Pons (tissue), 1 donor: ENCODE measurements around the gene AGAP9.

Source experiments
- DNase-seq: peaks from one replicate; pipeline ENCODE4 v3.0.0-alpha.2; 2016; ENCODE audit warnings: low spot score

Gene AGAP9

DNA sequence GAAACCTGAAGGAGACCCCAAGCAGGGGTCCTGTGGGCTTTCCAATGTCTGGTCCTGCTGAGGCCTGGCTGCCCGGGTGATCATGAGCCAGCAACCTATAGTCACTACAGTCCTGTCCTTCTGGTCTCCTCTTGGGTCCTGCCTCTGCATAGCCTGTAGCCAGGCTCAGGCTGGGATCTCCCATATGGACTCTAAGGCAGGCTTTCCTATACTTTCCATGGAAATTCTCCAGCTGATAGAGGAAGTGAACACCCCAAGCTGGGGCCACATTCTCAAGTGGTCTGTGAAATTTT, 66.0 kb downstream of the AGAP9 start:
- no peak for DNase-seq

DNA sequence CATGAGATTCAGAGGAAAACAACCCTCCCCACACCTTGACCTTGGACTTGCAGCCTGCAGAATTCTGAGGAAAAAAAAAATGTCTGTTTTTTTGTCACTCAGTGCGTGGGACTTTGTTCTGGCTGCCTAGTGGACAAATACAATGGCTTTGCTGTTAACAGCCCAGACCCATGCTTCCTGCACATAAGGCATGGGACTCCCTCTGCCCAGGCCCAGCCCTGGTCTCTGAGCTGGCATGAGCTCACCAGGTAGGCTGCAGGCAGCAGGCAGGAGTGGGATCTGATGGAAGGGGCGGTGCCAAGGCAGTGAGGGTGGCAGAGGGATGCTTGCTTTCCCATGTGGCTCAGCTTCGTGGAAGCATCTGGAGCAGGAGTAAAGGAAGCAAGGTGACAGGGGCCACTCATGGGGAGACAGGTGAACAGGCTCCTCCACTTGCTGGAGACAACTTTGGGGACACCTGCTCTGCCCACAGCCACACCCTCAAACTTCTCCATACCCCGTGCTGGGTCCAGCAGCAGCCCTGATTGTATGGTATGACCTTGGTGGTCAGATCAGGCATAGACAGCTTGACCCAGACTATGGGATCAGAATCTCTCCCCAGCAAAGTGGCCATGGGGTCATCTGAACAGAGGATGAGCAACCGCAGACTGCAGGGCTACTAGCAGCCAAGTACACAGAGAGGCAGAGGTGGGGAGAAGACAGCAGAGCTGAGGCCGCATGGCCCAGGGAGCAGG, 66.5 kb downstream of the AGAP9 start:
- peak; percentile 62 for DNase-seq

DNA sequence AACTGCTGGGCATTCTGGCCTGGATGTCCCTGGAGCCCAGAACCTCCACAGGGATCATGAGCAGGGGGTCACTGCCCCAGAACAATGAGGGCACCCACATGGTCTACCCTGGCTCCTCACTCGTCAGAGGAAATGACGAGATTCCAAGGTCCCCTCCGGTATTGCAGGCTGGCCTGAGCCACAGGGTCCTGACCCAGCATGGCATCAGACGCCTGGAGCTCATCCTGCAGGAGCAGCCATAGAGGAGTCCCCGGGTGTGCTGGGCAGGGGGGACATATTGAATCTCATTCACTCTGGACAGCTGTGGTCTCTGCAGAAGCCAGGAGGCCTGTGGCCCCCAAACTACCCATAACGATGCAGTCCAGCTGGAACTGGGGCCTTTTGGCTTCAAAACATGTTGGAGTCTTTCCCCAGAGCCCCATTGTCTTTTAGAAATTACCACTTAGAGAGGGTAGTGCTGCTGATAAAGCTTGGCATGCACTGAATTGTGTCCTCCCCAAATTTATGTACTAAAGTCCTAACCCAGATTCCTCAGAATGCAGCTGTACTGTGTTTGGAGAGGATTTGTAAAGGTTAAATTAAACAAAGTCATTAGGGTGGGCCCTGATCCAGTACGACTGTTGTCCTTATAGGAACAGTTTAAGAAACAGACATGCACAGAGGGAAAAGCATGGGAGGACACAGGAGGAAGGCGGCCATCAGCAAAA, 67.2 kb downstream of the AGAP9 start:
- DNase-seq, result no peak

DNA sequence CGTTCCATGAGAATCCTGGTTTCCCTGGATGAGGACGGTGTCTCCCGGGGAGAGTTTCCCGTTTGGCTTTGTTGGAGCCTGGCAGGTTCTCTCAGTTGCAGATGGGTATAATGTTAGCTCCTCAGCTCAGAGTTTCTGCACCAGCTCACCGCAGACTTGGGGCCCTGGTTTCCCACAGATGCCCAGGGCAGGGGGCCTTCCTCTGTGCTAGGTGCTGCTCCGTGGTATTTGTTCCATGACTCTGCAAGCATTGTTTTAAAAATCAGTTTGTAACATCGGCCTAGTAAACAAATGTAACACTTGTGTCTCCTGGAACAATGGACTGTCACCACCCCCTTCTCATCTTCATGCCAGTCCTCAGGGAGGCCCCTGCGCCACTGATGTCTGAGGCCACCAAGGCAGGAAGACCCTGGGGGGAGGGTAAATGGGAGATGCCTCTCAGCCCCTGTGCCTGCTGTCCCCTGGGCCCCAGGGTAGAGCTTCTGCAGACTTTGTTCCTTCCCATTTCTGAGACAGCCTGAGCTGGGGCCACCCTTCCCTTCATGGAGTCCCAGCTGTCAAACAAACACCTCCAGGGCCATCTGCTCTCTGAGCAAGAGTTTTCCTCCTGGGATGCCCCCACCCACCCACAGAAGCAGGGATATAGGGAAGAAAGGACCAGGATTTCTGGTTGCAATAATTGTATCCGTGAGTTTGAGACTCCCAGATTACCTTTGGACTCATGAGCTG, 67.9 kb downstream of the AGAP9 start:
- peak; percentile 3 for DNase-seq

DNA sequence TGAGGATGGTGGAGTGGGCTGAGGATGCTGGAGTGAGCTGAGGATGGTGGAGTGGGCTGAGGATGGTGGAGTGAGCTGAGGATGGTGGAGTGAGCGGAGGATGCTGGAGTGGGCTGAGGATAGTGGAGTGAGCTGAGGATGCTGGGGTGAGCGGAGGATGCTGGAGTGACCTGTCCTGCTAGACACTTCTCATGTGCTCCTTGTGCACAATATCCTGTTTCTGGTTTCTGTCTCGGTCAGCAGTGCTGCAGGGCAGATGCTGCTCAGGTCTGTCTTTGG, 68.7 kb downstream of the AGAP9 start:
- DNase-seq, result no peak

DNA sequence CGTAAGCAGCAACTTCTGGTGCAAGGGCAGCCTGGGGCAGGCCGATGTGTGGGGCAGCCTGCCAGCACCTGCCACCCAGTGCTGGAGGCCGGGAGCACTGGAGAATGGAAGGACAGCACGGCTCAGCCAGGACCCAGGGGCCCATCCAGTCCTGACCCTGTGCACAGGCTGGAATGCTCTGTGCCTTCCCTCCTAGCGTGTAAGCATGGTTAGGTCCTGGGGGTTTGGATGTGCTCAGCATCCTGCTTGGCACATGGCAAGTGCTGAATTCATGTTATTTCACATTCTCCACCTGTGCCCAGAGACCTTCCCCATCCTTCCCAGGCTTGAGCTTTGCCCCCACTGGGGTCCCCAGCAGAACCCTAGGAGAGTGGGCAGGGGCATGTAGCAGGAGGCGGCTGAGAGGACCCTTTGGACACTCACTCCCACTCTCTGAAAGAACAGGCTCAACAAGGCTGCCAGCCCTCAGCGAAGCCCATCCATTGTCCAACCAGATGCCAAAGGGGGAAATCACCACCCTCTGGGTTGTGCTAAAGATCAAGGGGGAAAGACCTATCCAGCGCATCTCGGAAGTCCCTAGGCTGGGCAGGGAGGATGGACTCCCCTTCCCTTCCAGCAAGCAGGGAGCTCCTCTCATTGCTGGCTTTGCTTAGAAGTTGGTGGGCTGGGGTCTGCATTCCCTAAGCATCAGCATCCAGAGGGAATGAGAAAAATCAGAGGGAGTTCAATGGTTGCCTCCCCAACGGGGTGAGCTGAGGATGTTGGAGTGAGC, 69.2 kb downstream of the AGAP9 start:
- DNase-seq, result no peak

DNA sequence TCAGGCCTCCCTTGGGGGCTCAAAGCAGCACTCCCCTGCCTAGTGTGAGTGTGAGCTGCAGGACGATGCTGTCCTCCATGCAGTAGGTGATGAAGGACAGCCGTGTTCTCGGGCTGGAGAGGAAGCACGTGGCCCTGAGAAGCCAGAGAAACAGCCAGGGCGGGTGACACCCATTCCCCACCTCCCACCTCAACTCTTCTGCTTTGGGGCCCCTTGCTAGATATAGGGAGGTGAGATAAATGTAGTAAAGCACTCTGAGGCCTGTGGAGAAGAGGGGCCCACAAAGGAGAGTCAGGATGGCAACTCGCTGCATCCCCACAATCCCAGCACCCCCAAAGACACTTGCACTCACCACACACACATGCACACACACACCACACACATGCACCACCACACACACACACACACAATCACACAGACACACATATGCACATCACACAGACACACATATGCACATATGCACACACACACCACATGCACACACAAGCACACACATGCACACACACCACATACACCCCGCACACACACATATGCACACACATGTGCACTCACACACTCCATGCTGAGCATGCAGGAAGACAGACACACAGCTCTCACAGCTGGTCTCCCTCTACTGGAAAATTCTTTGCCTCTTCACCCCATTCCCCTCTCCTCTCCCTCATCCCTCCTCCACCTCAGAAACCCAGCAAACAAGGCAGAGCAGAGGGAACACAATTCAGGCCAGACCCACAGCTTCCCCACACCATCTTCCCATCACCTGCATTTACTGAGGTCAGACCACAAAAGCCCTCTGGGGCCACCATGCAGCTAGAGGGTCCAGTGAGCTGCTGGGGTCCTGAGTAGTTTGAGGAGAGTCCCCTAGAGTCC, 70.1 kb downstream of the AGAP9 start:
- DNase-seq, result no peak

DNA sequence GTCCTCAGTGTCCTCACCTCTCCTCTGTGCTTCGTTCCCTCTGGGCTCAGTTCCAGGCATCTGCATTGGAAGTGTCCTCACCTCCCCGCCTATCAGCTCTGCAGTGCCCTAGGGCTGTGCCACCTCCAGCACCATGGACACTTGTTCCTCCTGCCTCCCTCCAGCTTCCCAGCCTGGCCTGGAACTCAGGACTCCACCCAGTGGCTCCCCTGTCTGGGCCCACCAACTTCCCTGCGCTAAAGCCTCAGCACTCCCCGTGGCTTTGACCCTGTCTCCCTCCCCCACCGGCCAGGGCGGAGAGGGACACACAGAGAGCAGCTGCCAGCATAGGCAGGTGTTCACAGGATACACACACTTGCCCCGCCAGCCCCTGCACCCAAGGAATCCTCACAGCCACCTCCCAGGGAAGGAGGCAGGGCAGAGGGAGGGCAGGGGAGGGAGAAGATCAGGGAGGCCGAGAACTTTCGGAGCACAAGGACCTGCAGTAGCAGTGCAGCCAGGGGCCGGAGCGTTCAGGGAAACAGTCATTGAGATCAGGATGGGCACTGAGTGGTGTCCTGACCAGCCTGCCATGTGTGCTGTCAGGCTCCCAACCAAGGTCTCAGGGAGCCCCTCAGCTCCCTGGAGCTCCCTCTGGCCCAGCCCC, 70.8 kb downstream of the AGAP9 start:
- DNase-seq, result no peak

DNA sequence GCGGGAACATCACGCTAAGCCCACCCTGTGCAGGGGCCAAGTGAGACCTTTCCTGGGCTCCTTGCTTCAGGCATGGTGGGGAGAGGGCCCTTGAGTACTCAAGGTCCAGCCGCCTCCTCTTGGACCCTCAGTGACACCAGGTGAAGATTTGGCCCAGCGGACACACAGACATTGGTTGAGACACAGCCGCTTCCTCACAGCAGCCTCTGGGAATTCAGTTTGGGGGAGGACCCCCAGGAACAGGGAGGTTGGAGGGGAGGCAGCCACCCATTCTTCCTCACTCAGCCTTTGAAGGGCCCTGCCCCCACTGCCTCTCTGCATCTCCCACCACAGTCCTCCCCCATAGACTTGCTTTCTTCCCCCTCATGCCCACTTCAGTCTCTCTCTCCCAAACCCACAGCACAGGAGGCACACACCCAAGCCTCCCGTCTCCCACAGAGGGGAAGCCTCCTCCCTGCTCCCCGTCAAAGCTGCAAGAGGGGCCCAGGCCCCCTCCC, 71.4 kb downstream of the AGAP9 start:
- no peak for DNase-seq
